Retinal pigment epithelial cell (primary cell): ENCODE results near the gene FIBIN.
"Not testable (repeated sequence)": the region's sequence is repeated elsewhere in the genome, so short reads cannot be mapped to it uniquely, and the experiment has no call there.

Experiments used
- DNase-seq: peaks from one replicate; pipeline ENCODE4 v3.0.0-alpha.2; 2010; ENCODE audit warnings: low read depth
- H3K4me3 ChIP-seq: 2 replicates; pipeline ENCODE4 v1.5.1; 2011; ENCODE audit warnings: mild to moderate bottlenecking, low read length, control low read depth, moderate library complexity
- TF ChIP-seq, protein P1 (sequence below): conservative IDR thresholded peaks from 2 replicates; pipeline ENCODE4 v1.5.1; 2011; ENCODE audit warnings: low read depth, low read length, control low read depth, inconsistent platforms

The FIBIN gene

DNA sequence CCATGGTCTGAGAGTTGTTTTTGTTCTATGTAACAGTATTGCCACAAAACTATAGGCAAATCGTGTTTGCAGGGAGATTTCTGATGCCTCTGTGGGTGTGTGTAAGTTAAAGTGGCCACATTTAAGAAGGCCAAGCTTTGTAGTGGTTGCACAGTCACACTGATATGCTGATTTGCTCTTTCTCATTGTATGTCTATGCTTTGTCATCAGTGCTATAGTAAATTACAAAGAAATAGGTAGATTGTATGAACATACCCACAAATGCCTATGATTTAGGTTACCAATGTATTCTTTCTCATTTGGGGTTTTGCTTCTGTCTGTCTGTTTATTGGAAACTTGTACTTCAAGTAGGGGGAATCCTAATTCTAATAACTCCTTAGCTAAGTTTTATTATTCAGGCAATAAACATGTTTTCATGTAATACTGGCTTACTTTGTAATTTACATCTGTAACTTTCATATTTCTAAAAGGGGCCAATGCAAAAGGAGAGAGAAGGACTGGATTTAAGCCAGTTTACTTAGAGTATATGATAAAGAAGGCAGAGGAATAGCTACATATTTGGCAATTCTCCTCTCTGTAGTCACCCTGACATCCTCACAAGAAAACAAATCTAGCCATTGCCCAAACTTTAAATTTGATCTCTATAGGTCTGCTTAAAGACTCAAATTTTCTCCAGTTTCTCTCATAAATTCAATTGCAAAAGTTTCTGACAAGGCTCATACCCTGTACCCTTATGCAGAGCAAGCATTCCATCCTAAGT lies 2.0 kb downstream of the FIBIN start:
- TF ChIP-seq, protein P1, sequence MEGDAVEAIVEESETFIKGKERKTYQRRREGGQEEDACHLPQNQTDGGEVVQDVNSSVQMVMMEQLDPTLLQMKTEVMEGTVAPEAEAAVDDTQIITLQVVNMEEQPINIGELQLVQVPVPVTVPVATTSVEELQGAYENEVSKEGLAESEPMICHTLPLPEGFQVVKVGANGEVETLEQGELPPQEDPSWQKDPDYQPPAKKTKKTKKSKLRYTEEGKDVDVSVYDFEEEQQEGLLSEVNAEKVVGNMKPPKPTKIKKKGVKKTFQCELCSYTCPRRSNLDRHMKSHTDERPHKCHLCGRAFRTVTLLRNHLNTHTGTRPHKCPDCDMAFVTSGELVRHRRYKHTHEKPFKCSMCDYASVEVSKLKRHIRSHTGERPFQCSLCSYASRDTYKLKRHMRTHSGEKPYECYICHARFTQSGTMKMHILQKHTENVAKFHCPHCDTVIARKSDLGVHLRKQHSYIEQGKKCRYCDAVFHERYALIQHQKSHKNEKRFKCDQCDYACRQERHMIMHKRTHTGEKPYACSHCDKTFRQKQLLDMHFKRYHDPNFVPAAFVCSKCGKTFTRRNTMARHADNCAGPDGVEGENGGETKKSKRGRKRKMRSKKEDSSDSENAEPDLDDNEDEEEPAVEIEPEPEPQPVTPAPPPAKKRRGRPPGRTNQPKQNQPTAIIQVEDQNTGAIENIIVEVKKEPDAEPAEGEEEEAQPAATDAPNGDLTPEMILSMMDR: no peak
- peak overlapping the region; percentile 53 for H3K4me3 ChIP-seq
- DNase-seq: no peak

- DNase-seq: no peak
- TF ChIP-seq, protein P1: no peak
- no peak overlapping the region for H3K4me3 ChIP-seq
Measured at GRCh38 chr11:26997378-26997777, 3.5 kb downstream of the FIBIN start.

DNA sequence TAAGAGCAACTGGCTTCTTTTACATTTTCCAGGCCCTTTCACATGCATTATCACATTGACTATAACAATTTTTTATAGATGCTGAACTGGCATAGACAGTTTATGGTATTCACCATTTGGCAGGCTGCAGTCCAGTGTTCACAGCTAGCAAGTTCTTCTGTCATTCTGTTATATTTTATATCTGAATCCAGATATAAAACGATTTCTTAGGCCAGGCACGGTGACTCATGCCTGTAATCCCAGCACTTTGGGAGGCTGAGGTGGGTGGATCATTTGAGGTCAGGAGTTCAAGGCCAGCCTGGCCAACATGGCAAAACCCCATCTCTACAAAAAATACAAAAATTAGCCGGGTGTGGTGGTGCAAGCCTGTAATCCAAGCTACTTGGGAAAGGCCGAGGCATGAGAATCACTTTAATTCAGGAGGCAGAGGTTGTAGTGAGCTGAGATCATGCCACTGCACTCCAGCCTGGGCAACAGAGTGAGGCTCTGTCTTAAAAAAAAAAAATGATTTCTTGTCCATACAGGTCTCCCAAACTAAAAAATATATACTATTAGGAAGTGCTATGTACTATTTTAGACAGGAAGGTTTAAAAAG lies 7.3 kb downstream of the FIBIN start:
- DNase-seq, H3K4me3 ChIP-seq: not testable (repeated sequence)

- no peak overlapping the region for H3K4me3 ChIP-seq
- TF ChIP-seq, protein P1: no peak
- DNase-seq: no peak
Measured at GRCh38 chr11:27002431-27002830, 8.5 kb downstream of the FIBIN start.

DNA sequence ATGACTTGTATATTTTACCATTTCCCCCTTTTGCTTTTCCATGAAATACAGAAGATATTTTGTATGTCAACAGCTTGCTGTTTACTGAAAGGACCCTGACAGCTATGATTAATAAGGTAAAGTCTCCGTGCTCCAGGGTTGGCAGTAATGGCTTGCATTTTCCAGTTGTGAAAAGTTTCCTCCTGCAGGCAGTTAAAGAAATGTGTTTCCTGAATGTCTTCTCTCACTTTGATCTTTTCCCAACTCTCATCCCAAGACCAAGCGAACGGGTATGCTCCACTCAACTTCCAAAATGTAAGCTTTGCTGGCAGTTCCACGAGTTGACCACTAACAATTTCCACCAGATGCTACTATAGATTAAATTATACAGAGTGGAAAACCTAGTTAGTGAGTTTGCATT lies 8.9 kb downstream of the FIBIN start:
- TF ChIP-seq, protein P1: no peak
- no peak overlapping the region for H3K4me3 ChIP-seq
- no peak for DNase-seq

DNA sequence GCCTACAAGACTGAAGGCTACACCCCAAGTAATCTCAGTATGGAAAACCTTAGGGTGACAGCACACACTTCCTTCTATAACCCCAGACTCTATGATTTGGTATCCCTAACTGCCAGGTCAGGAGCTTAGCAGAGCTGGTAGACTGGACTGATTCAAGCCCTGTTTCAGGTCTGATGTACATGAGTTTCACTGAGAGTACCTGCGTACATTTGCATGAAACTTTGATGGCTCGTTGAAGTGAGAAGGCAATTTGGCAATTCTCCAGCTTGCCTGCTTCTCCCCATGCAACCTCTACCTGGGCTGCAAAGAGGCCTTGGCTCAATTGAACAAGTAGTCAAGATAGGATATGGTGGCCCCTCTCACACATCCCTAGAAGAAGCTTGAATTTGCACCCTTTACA lies 10.2 kb downstream of the FIBIN start:
- H3K4me3 ChIP-seq: no peak overlapping the region
- no peak for DNase-seq
- TF ChIP-seq, protein P1: no peak

DNA sequence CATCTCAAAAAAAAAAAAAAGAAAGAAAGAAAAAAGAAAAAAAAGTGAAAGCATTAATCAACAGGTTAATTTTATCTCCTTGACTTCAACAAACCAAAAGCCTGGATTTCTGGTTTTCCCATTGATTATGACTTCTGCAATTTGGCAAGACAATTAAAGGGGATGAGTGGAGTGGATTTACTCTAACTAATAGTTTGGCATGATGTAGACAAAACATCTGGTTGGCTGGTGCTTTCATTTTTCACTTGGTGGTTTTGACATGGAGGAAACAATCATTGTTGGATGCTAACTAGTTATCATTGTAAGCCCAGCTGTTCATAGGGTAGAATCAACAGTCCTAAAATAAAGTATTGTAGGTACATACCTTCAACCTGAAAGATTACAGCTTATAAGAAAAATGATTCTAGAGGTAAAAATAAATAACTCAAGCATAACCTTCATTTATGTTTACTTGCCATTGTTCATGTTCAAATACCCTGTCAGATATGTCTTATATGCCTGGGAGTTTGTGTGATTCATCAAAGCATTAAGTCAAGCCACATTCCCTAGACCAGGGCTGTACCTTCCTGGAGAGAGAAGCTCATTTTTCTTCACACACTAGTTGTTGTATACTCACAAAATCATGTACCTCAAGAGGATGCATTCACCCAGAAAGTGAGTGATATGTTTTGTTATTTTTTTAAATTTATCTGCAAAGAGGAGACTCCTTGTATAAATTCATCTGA lies 15.1 kb downstream of the FIBIN start:
- no peak for DNase-seq
- TF ChIP-seq, protein P1: no peak
- no peak overlapping the region for H3K4me3 ChIP-seq
